Neural cell (in vitro differentiated cells): ENCODE data around the gene PSPH.

Experiments used
- CTCF ChIP-seq: fragments of 450-650 bp; IDR thresholded peaks from 2 replicates; pipeline ENCODE4 v1.5.1; 2014; ENCODE audit warnings: antibody characterized with exemption, mild to moderate bottlenecking, moderate library complexity; ENCODE audit not compliant: poor library complexity, severe bottlenecking
- EP300 ChIP-seq: fragments of 450-650 bp; conservative IDR thresholded peaks from 2 replicates; pipeline ENCODE4 v1.6.1; 2014; ENCODE audit warnings: antibody characterized with exemption, mild to moderate bottlenecking, moderate library complexity; ENCODE audit not compliant: poor library complexity, severe bottlenecking
- EZH2 ChIP-seq: fragments of 200-600, 300-800 bp; shearing (Covaris generic), sonication (generic); IDR thresholded peaks from 2 replicates; pipeline ENCODE4 v1.6.1; 2014; ENCODE audit warnings: antibody characterized with exemption, low read length, borderline replicate concordance, mild to moderate bottlenecking; ENCODE audit not compliant: insufficient read depth, poor library complexity, severe bottlenecking
- POLR2AphosphoS5 ChIP-seq: IDR thresholded peaks from 2 replicates; pipeline ENCODE4 v1.6.1; 2012
- RAD21 ChIP-seq: fragments of 450-650 bp; conservative IDR thresholded peaks from 2 replicates; pipeline ENCODE4 v1.6.1; 2014; ENCODE audit warnings: antibody characterized with exemption, mild to moderate bottlenecking, moderate library complexity
- REST ChIP-seq: IDR thresholded peaks from 2 replicates; pipeline ENCODE4 v1.6.1; 2012; ENCODE audit warnings: borderline replicate concordance
- SMC3 ChIP-seq: fragments of 450-650 bp; conservative IDR thresholded peaks from 2 replicates; pipeline ENCODE4 v1.6.1; 2014; ENCODE audit warnings: antibody characterized with exemption, mild to moderate bottlenecking, moderate library complexity; ENCODE audit not compliant: poor library complexity
- TAF1 ChIP-seq: IDR thresholded peaks from 2 replicates; pipeline ENCODE4 v1.6.1; 2012; ENCODE audit warnings: low read depth

GRCh38 chr7:56009695-56010094 lies 41.5 kb downstream of the PSPH start:
- no peak for TF ChIP-seq RAD21
- no peak for TF ChIP-seq CTCF
- no peak for TF ChIP-seq EZH2
- TF ChIP-seq TAF1: no peak
- no peak for TF ChIP-seq EP300
- TF ChIP-seq POLR2AphosphoS5: no peak
- no peak for TF ChIP-seq REST
- no peak for TF ChIP-seq SMC3
